Keratinocyte (primary cell): ENCODE results near the gene SH3BP5. TPM values are rescaled to one million over a fixed set of nuclear protein-coding genes. Genes with fewer than 3 reads are reported as not detected.

ENCODE experiments used
- DNase-seq: peaks from one replicate; pipeline ENCODE4 v3.0.0-alpha.2; 2011; ENCODE audit warnings: low read depth, missing footprints, low spot score
- FAIRE-seq: peaks from 2 replicates; lab custom pipeline; 2011; peaks lifted over from hg19 to GRCh38; lab: Jason Lieb, UNC
- H2AFZ ChIP-seq: 2 replicates; pipeline ENCODE4 v1.6.0; 2012; ENCODE audit warnings: low read length, control low read depth, inconsistent platforms; ENCODE audit not compliant: control insufficient read depth
- H3K27ac ChIP-seq: 2 replicates; pipeline ENCODE4 v1.5.1; 2011; ENCODE audit warnings: low read length; ENCODE audit not compliant: control insufficient read depth, insufficient read depth
- H3K27me3 ChIP-seq: 3 replicates; pipeline ENCODE4 v1.6.0; 2011; ENCODE audit warnings: low read length; ENCODE audit not compliant: control insufficient read depth, insufficient read depth; ENCODE audit errors: extremely low read depth
- H3K36me3 ChIP-seq, 2 experiments: 2 replicates in 1 of 2; 3 replicates in 1 of 2; pipeline ENCODE4 v1.5.1; 2011; ENCODE audit warnings: low read length in 2 of 2, mild to moderate bottlenecking in 1 of 2; ENCODE audit not compliant: control insufficient read depth in 2 of 2, insufficient read depth in 2 of 2; ENCODE audit errors: extremely low read depth in 1 of 2
- H3K4me1 ChIP-seq: 3 replicates; pipeline ENCODE4 v1.5.1; 2011; ENCODE audit warnings: low read length; ENCODE audit not compliant: control insufficient read depth, insufficient read depth; ENCODE audit errors: extremely low read depth
- H3K4me2 ChIP-seq: 3 replicates; pipeline ENCODE4 v1.6.0; 2011; ENCODE audit warnings: low read depth, low read length; ENCODE audit not compliant: control insufficient read depth, insufficient read depth; ENCODE audit errors: extremely low read depth
- H3K4me3 ChIP-seq, 3 experiments: fragments of 200-600 bp in 1 of 3; sonication (generic) in 1 of 3; 2 replicates in 2 of 3; 3 replicates in 1 of 3; pipeline ENCODE4 v1.5.1; 2011 to 2016; ENCODE audit warnings: low read length in 3 of 3, mild to moderate bottlenecking in 3 of 3, control low read depth in 2 of 3, inconsistent platforms in 1 of 3, low read depth in 1 of 3, mixed read lengths in 1 of 3, mixed run types in 1 of 3, moderate library complexity in 1 of 3; ENCODE audit not compliant: control insufficient read depth in 2 of 3, insufficient read depth in 2 of 3; ENCODE audit errors: extremely low read depth in 1 of 3
- H3K79me2 ChIP-seq: 2 replicates; pipeline ENCODE4 v1.6.0; 2012; ENCODE audit warnings: low read length; ENCODE audit not compliant: control insufficient read depth, insufficient read depth
- H3K9ac ChIP-seq: 3 replicates; pipeline ENCODE4 v1.6.0; 2011; ENCODE audit warnings: low read length; ENCODE audit not compliant: control insufficient read depth, insufficient read depth; ENCODE audit errors: extremely low read depth
- H3K9me1 ChIP-seq: 3 replicates; pipeline ENCODE4 v1.6.0; 2011; ENCODE audit warnings: low read length; ENCODE audit not compliant: control insufficient read depth, insufficient read depth; ENCODE audit errors: extremely low read depth
- H3K9me3 ChIP-seq: 2 replicates; pipeline ENCODE4 v1.5.1; 2012; ENCODE audit warnings: low read depth, low read length; ENCODE audit not compliant: control insufficient read depth
- H4K20me1 ChIP-seq: 3 replicates; pipeline ENCODE4 v1.6.0; 2011; ENCODE audit warnings: low read length; ENCODE audit not compliant: control insufficient read depth, insufficient read depth; ENCODE audit errors: extremely low read depth
- CTCF ChIP-seq, 3 experiments: IDR thresholded peaks in 1 of 3; conservative IDR thresholded peaks in 1 of 3; optimal IDR thresholded peaks in 1 of 3; 2 replicates in 2 of 3; 3 replicates in 1 of 3; pipeline versions ENCODE3 to v1.5.1; 2011; ENCODE audit warnings: low read length in 3 of 3, mild to moderate bottlenecking in 3 of 3, moderate library complexity in 2 of 3, control low read depth in 1 of 3, inconsistent platforms in 1 of 3; ENCODE audit not compliant: insufficient read depth in 2 of 3; ENCODE audit errors: extremely low read depth in 1 of 3
- EZH2 ChIP-seq: IDR thresholded peaks from one replicate; pipeline ENCODE4 v1.6.1; 2012; ENCODE audit warnings: inconsistent platforms, mild to moderate bottlenecking, low read length, moderate library complexity
- dilution Hi-C: fragments of 300-500 bp; cut with MboI; formaldehyde crosslinking; loops from one replicate; pipeline ENCODE4 v1.7.0; 2020; ENCODE audit warnings: low sequenced_read_pairs; ENCODE audit not compliant: extremely low pct_ligation_motif_present
- polyA plus RNA-seq, 5 experiments: library from polyadenylated mRNA; depleted of rRNA in 3 of 5; stranded (reverse) in 3 of 5; stranded (forward) in 1 of 5; unstranded in 1 of 5; fragments of >200 nt; gene quantifications; 1 replicate in 1 of 5; 2 replicates in 3 of 5; 3 replicates in 1 of 5; pipeline versions ENCODE4 v1.2.1 to v1.2.3, GENCODE V29; 2011 to 2012; ENCODE audit warnings: missing spikeins in 2 of 5, low read depth in 1 of 5, low replicate concordance in 1 of 5

SH3BP5 gene
- polyA plus RNA-seq, 1 donor (not counting 4 experiments of a cell fraction or from before 2014, with no cell fraction given) = 13.4 TPM

GRCh38 chr3:15300323-15301078, 31.9 kb downstream of the SH3BP5 start:
- Histone ChIP-seq H3K27ac (peak overlapping the region; percentile 4), H3K79me2 (no peaks in the 10 kb centered on the region), H3K4me1 (peaks cover 13% of the 10 kb centered on the region), H3K9ac (no peak overlapping the region), H4K20me1 (peaks cover 2% of the 10 kb centered on the region), H3K36me3 (no peaks in the 10 kb centered on the region), H3K27me3 (no peaks in the 10 kb centered on the region), H2AFZ (no peak overlapping the region), H3K4me3 (no peak overlapping the region), H3K9me1 (no peaks in the 10 kb centered on the region), H3K9me3 (no peaks in the 10 kb centered on the region), H3K4me2 (no peak overlapping the region)
- no peak for TF ChIP-seq EZH2
- no peak for TF ChIP-seq CTCF (optimal IDR thresholded peaks at IDR 0.05 in 1 of 3, IDR thresholded peaks at IDR 0.05 in 1 of 3, conservative IDR thresholded peaks at IDR 0.05 in 1 of 3; ENCODE audit: extremely low read depth in 1 of 3, insufficient read depth in 2 of 3, low read length in 3 of 3)
- dilution Hi-C loops = no loop called here
- FAIRE-seq (peak; percentile 59), DNase-seq (no peak)

- Histone ChIP-seq H2AFZ (no peak overlapping the region), H3K27ac (no peak overlapping the region), H3K9me3 (no peaks in the 10 kb centered on the region), H3K9me1 (no peaks in the 10 kb centered on the region), H3K4me3 (no peak overlapping the region), H3K4me2 (no peak overlapping the region), H3K9ac (no peak overlapping the region), H4K20me1 (peaks cover 2% of the 10 kb centered on the region), H3K4me1 (peaks cover 12% of the 10 kb centered on the region), H3K36me3 (no peaks in the 10 kb centered on the region), H3K27me3 (no peaks in the 10 kb centered on the region), H3K79me2 (no peaks in the 10 kb centered on the region)
- dilution Hi-C loops = no loop called here
- TF ChIP-seq EZH2 (no peak), CTCF (optimal IDR thresholded peaks at IDR 0.05 in 1 of 3, IDR thresholded peaks at IDR 0.05 in 1 of 3, conservative IDR thresholded peaks at IDR 0.05 in 1 of 3; ENCODE audit: extremely low read depth in 1 of 3, insufficient read depth in 2 of 3, low read length in 3 of 3) (no peak)
- DNase-seq = no peak
- FAIRE-seq = no peak
Observed at GRCh38 chr3:15299036-15299435, 33.4 kb downstream of the SH3BP5 start.
